ENCODE data around the gene FKBP10.
"Not testable (repeated sequence)": the region's sequence is repeated elsewhere in the genome, so short reads cannot be mapped to it uniquely, and the experiment has no call there.

FKBP10 gene

DNA sequence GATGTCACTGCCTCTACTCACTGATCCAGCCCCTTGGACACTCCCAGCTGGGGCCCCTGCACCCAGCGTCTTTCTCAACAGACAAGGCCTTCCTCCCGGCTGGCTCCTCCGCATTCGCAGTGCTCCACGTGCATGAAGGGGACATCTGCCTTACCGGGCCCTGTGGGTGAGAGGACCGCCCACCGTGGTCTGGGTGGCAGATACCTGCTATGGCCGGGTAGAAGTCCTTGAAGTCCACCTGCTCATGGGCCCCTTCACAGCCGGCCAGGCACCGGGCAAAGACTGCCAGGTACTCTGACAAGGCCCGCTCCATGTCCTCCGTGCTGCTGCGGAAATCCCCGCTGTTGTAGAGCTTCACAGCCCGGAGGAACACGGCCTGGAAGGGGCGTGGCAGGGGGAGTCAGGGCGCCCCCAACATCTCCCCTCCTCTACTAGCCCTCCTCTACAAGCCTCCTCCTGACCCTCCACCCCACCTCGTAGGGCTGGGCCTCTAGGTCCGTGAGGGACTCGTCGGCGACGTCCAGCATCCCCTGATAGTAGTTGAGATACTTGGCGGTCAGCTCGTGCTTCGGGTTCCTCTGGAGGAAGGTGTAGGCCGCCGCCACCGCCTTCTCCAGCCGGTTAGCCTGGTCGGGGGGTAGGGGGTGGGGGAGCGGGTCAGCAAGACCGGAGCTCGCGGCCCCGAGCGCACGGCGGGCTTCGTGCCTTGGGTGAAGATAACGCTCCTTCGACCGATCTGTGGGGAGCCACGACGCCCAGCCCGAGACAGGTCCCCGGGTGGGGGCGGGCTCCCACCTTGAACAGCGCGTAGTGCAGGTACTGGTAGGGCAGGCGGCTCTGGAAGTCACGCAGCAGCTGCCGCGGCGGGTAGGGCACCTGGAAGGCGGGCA, 1.9 kb upstream of the FKBP10 start:
- DNase-seq = no peak

DNA sequence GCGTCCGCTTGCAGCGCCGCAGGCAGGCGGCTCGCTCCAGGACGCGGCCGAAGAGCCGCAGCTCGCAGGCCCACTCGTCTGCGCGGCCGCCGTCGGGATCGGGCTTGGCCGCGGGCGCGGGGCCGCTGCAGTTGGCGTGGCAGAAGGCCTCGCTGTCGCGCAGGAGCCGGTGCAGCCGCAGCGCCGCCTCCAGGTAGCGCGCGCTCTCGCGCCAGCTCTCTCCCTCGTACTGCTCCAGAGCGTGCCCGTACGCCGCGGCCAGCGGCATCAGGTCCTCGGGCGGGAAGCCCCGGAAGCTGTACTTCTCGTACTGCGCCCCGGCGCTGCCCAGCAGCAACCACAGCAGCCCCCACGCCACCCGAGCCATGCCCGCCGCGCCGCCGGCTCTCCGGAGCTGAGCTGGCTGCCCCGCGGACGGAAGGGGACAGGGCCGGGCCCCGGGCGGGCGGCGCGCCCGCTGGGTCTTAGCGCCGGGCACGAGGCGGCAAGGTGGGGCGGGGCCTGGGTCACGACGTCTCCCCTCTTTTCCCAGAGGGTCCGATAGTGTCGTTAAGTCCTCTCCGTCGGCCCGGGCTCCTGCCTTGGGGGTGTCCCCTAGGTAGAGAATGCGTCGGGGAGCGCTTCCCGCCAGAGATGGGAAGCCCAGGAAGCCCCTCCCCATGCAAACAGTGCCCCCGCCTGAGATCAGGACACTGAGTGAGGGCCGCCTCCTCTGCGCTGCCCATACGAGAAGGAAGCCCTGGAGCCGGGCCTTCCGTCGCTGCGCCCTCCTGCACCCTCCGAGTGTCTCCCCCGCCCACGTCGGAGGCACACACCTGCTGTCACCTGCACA, 1.0 kb upstream of the FKBP10 start, which contains the start of gene P3H4:
TSS of gene P3H4 (minus strand) at position 401 of the 832 bp plus-strand sequence. CDS start at position 367, 34 bp downstream.
- peak; percentile 71 for DNase-seq

DNA sequence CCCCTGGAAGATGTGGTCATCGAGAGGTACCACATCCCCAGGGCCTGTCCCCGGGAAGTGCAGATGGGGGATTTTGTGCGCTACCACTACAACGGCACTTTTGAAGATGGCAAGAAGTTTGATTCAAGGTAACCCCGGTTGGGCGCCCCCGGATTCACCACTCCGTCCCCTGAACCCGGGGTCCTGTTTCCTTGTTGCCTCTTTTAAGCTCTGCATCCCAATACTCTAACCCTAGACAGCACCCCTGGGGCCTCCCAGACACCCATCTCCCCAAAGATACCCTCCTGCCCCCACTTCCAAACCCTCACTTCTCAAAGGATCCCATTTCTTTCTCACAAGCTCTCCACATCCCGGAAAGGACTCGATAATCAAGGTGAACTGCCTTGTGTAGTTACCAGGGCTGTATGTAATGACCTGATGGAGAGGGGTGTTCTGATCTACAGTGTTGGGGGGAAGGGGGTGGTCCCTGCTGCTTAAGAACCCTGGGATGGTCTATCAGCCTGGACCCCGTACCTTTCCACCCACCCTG, 412 bp downstream of the FKBP10 start:
- DNase-seq = no peak

DNA sequence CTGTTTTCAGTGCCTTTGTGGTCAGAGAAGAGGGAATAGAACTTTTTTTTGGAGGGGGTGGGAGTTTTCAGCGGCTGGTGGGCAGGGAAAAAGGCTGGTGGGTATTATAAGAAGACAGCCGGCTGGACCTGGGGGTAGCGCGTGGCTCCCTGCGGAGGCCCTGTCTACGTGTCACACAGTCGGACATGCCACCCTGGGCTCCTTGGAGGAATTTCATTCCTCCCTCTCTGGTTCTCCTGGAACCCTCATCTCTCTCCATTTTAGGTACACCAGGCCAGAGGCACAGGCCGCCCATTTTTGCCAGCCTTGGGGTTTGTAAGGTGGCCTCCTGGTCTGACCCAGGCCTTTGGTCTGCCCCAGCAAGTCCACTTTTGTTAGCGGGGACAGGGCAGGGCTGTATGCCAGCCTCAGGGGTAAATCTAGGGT, 908 bp downstream of the FKBP10 start:
- no peak for DNase-seq

DNA sequence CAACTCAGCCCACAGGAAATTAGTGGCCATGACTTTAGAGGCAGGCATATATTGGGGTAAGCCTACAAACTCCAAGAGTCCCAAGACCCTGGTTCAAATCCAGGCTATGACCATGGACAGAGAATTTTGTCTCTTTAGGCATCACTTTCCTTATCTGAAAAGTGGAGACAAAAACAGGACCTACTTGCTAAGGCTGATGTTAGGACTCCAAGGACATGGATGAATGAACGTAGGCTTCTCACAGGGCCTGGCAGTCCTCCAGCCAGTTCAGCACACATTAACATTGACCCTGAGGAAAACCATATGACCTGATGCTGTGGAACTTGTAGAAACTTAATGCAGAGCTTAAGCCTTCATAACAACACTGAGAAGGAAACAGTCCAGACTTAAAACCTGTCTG, 1.4 kb downstream of the FKBP10 start:
- DNase-seq = no peak

DNA sequence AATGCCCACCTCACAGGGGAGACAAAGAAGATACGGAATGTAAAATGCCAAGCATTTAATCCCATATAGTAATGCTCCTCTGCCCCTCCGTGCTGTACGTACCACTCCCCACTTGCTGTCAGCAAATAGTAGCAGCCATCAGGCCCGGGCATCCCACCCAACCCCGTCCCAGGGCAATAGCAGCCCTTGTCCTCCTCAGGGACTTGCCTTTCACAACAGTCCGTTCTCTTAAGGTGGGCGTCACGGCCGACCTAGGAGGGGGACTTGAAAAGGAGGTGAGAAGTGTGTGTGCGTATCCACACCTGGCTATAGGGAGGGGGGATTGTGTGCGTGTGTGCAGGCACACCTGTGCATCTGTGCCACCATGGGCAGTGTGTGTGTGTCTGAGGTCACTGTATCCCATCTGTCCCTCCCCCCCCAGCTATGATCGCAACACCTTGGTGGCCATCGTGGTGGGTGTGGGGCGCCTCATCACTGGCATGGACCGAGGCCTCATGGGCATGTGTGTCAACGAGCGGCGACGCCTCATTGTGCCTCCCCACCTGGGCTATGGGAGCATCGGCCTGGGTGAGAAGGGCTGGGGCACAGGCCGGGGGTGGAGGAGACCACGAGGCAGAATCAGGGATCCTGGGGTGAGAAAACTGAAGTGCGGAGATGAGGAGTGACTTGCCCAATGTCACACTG, 4.0 kb downstream of the FKBP10 start:
- DNase-seq = no peak

DNA sequence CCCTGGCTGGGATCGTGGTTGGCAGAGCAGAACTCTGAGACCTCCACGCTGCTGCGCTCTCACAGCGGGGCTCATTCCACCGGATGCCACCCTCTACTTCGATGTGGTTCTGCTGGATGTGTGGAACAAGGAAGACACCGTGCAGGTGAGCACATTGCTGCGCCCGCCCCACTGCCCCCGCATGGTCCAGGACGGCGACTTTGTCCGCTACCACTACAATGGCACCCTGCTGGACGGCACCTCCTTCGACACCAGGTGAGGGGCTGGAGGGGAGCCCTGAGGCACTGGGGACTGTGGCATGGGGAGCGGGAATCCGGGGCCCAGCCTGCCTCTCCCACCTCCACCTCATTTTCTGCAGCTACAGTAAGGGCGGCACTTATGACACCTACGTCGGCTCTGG, 5.2 kb downstream of the FKBP10 start:
- DNase-seq = no peak

DNA sequence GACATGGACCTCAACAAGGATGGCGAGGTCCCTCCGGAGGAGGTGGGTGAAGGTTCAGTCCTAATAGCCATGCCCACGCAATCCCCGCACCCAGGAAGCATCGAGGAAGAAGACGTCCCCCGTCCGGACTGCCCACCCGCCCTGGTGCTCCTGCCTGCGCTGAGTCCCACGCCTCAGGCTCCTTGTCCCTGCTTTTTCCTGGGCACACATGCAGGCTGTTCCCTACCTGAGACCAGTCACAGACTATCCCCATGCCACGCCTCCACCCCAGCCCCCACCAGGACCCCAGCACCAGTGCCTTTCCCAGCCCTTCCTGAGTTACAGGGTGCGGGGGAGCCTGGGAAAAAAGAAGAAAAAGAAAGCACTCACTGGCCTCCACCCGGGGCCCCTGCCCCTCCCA, 9.0 kb downstream of the FKBP10 start:
- DNase-seq = no peak

DNA sequence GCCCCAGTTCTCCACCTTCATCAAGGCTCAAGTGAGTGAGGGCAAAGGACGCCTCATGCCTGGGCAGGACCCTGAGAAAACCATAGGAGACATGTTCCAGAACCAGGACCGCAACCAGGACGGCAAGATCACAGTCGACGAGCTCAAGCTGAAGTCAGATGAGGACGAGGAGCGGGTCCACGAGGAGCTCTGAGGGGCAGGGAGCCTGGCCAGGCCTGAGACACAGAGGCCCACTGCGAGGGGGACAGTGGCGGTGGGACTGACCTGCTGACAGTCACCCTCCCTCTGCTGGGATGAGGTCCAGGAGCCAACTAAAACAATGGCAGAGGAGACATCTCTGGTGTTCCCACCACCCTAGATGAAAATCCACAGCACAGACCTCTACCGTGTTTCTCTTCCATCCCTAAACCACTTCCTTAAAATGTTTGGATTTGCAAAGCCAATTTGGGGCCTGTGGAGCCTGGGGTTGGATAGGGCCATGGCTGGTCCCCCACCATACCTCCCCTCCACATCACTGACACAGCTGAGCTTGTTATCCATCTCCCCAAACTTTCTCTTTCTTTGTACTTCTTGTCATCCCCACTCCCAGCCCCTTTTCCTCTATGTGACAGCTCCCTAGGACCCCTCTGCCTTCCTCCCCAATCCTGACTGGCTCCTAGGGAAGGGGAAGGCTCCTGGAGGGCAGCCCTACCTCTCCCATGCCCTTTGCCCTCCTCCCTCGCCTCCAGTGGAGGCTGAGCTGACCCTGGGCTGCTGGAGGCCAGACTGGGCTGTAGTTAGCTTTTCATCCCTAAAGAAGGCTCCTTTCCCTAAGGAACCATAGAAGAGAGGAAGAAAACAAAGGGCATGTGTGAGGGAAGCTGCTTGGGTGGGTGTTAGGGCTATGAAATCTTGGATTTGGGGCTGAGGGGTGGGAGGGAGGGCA, 9.7 kb downstream of the FKBP10 start:
- DNase-seq = no peak

DNA sequence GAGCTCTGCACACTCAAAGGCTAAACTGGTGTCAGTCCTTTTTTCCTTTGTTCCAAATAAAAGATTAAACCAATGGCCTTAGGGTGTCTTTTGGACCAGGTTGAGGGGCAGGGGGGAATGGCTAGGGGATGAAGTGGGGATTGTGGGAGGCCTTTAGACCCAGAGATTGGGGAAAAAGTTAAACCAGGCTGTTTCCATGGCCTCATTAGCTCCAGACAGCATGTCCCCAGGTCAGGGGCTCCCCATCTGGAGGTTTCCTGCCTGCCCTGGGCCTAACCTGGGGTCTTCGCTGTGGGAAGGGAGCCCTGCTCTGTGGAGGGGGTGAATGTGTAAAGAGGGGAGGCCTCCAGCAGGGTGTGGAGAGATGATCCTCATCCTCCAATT, 10.3 kb downstream of the FKBP10 start:
- DNase-seq = no peak

DNA sequence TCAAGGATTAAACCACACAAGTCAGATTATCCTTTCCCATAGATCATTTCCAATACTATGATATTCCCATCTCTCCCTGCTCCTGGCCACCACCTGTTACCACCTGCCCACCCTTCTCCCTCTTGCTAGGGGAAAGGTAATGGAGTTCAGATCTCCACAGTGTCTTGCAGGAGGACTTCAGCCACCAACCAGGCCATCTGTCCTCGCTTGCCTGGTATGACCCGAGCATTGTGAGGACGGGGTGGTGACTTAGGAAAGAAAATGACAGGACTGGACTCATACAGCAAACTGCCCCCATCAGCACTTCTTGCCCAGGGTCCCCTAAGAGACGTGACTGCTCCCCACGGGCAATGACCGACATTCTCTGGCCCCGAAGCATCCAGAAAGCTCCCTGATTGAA, 10.8 kb downstream of the FKBP10 start:
- DNase-seq = no peak

DNA sequence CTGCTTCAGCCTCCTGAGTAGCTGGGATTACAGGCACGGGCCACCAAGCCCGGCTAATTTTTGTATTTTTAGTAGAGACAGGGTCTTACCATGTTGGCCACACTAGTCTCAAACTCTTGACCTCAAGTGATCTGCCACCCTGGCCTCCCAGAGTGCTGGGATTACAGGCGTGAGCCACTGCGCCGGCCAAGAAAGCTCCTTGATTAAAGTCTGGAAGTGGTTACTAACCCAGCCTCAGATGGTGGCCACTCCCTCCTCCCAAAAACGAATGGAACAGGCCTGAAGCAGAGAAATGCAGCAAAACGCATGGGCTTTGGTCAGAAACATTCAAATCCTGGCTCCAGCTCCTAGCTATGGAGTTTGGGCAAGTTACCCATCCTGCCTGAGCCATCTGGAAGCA, 11.3 kb downstream of the FKBP10 start:
- no peak for DNase-seq

DNA sequence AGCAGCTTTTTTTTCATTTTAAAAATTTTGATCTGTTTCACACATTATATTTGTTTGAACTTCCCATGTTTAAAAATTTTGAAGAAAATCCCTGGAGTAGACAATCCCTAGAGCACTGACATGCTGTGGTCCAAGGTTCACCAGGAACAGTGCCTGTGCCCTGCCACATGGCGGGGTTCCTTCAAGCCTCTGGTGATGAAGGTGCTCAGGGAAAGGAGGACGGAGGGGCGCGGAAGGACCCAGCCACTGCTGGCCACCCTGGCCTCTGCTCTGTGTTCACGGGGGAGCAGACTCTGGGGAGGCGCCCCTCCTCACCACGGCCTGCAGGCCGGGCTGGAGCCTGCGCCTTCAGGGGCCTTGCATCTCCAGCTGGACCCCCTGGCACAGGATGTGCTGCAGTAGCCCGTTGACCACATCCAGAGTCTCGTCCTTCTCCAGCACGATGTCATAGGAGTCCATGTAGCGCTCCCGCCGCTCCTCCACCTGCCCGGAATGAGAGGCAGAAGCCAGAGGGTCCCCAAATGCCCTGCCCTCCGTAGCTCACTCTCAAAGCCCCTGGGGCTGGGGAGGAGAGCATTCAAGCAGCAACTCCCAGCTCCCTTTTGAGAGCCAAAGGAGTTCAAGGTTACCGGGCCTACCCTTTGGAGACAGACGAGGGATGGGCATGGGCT, 12.5 kb downstream of the FKBP10 start:
- no peak for DNase-seq

DNA sequence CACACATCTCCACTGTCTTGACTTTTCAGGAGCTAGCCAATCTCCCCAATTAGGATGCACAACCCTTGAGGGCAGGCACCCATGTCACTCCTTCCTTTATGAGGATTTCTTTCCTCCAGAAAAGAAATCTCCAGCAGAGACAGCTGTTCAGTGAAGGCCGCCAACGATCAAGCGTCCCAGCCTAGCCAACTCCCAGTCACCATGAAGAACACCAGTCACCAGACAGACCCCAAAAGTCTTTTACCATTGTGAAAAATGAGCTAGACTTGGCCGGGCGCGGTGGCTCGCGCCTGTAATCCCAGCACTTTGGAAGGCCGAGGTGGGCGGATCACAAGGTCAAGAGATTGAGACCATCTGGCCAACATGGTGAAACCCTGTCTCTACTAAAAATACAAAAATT, 17.2 kb downstream of the FKBP10 start:
- not testable (repeated sequence) for DNase-seq

DNA sequence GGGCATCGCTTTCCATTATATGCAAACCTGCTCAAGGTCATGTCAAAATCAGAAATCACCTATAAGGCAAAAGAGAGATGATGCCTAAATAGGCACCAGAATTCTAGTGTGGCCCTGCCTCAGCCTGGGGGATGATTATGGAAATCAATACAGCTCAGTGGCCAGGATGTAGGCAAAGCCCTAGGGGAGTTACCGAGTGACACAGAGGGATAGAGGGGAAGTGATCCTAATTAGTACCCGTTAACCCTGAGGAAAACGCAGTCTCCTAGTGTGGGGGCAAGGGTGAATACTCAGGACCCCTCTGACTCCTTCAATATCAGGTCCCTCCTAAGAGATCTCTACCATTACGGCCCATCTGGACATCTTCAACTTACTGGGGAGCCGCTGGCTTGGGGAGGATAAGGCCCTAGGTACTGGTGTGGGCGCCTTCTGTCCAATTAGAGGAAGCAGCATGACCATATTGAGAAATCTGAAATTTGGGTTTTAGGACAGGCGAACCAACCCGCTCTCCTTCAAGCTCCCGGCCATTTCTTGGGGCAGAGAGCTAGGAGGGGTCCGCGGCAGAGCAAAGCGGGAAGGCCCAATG, 22.5 kb downstream of the FKBP10 start:
- DNase-seq = no peak

DNA sequence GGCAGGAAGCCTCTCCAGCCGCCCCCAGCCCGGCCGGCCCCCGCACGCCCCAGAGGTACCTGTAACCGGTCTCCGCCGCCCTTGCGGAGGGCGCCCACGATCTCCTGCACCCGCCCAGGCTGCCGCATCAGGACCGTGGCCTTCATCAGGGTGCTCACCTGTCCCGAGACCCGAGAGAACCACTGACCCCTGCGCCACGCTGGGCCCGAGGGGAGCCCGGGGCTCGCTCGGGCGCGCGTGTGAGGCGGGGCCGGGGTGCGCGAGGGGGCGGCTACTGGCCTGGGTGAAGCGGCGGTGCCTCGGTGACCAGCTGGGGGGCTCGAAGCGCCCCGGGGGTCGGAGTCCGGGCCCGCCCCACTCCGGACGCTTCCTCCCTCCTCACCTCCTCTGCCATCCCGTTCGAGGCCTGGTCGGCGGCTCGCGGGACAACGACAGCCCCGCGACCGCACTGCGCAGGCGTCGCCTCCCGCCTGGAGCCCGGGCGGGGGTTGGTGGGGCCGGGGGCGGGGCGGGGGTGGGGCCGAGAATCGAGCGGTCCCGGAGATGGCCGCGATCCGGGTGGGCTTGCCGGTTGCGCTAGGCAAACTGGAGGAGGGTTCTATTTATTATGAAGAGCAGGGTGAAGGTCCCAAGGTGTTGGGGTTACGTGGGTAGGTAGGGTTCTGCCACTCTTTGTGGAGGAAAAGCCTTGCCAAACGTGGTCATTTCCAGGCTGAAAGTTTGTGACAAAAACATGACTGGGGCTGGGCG, 23.2 kb downstream of the FKBP10 start, which contains the start of gene NT5C3B:
TSS of gene NT5C3B (minus strand) at position 433 of the 750 bp plus-strand sequence. CDS start at position 394, 39 bp downstream.
- DNase-seq = peak; percentile 23

DNA sequence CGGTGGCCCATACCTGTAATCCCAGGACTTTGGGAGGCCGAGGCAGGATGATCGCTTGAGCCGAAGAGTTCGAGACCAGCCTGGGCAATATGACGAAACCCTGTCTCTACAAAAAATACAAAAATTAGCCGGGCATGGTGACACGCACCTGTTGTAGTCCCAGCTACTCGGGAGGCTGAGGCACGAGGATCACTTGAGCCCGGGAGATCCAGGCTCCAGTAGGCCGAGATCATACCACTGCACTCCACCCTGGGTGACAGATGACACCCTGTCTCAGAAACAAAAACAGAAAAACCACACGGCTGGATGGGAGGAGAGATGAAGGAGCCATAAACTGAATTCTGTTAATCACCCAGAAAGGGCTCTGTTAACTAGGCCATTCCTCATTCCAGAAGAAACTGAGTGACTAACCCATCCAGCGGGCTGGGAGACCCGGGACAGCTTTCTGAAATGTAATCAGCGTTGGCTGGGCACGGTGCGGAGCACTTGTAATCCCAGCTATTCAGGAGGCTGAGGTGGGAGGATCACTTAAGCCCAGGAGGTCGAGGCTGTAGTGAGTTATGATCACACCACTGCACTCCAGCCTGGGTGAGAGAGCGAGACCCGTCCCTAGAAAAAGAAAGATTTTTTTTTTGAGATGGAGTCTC, 23.9 kb downstream of the FKBP10 start:
- DNase-seq = no peak

DNA sequence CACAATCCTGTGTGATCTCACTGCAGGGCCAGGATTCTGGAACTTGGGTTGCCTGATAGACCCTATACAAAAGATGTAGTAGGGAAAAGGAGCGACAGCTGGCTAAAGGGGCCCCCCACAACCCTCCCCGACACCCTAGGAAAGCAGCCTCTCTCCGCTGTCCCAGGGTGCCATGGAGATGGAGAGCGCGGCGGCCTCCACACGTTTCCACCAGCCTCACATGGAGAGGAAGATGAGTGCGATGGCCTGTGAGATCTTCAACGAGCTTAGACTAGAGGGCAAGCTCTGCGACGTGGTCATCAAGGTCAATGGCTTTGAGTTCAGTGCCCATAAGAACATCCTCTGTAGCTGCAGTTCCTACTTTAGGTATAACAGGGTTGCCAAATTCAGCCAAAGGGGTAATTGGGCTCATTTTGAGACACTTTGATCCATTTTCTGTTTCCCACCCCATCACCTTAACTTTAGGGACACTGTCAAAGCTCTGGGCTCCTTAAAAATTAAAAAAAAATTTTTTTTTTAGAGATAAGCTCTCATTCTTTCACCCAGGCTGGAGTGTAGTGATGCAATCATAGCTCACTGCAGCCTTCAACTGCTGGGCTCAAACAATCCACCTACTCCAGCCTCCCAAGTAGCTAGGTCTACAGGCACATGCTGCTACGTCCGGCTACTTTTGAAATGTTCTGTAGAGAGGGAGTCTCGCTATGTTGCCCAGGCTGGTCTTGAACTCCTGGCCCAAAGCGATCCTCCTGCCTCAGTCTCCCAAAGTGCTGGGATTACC, 25.1 kb downstream of the FKBP10 start, which contains the start of gene KLHL10:
TSS of gene KLHL10 (plus strand) at position 65 of the 778 bp plus-strand sequence. CDS start at position 173, 108 bp downstream.
- DNase-seq = no peak
